Panc1 (cell line): ENCODE data around the gene SUN1. TPM values are rescaled to one million over a fixed set of nuclear protein-coding genes. Genes with fewer than 3 reads are reported as not detected.

Experiments used
- ATAC-seq: fragments of 200-7000 bp; cut with Tn5 transposase; 2 replicates; pipeline ENCODE4 v1.9.1; 2020; ENCODE audit warnings: mild to moderate bottlenecking, moderate library complexity
- BruUV-seq: library from RNA; stranded (reverse); fragments of 400-500 nt; replicated peaks from 2 replicates; lab custom pipeline; 2021; lab: Mats Ljungman, UMichigan
- CTCF ChIA-PET: fragments of 300-600 bp; sonication (Branson Sonifier 250); formaldehyde crosslinking; loops from one replicate; lab custom pipeline; 2022; ENCODE audit warnings: antibody characterized with exemption; lab: Charles Lee
- POLR2A ChIA-PET: fragments of 300-600 bp; sonication (Branson Sonifier 250); formaldehyde crosslinking; loops from one replicate; lab custom pipeline; 2022; ENCODE audit warnings: antibody characterized with exemption; lab: Charles Lee
- DNase-seq: peaks from one replicate; pipeline ENCODE4 v3.0.0-alpha.2; 2010; ENCODE audit warnings: low read depth, low spot score
- H3K27ac ChIP-seq: 2 replicates; pipeline ENCODE4 v1.5.1; 2011; ENCODE audit warnings: mild to moderate bottlenecking, low read length, inconsistent platforms
- H3K27me3 ChIP-seq: fragments of 200-500 bp; sonication (Bioruptor generic); 2 replicates; pipeline ENCODE4 v1.6.0; 2014; ENCODE audit warnings: low read length, inconsistent platforms; ENCODE audit not compliant: control insufficient read depth, insufficient read depth
- H3K36me3 ChIP-seq: fragments of 200-500 bp; sonication (Bioruptor generic); 2 replicates; pipeline ENCODE4 v1.5.1; 2014; ENCODE audit warnings: inconsistent platforms, mild to moderate bottlenecking, low read length, moderate library complexity; ENCODE audit not compliant: control insufficient read depth, insufficient read depth
- H3K4me1 ChIP-seq: 2 replicates; pipeline ENCODE4 v1.5.1; 2011; ENCODE audit warnings: inconsistent platforms, mild to moderate bottlenecking, low read length, moderate library complexity; ENCODE audit not compliant: control insufficient read depth, insufficient read depth
- H3K4me3 ChIP-seq, 2 experiments: 2 replicates each; pipeline ENCODE4 v1.5.1; 2011 to 2012; ENCODE audit warnings: low read depth in 2 of 2, low read length in 2 of 2, mild to moderate bottlenecking in 2 of 2, inconsistent platforms in 1 of 2, moderate library complexity in 1 of 2
- H3K9me3 ChIP-seq: fragments of 200-500 bp; sonication (Bioruptor generic); 2 replicates; pipeline ENCODE4 v1.5.1; 2014; ENCODE audit warnings: low read depth, mild to moderate bottlenecking, inconsistent platforms, low read length, moderate library complexity; ENCODE audit not compliant: control insufficient read depth, insufficient read depth
- POLR2AphosphoS5 ChIP-seq: IDR thresholded peaks from 2 replicates; pipeline ENCODE4 v1.6.1; 2012; ENCODE audit warnings: mild to moderate bottlenecking, low read depth, low read length, moderate library complexity
- REST ChIP-seq, 2 experiments: IDR thresholded peaks; 2 replicates each; pipeline ENCODE4 v1.6.1; 2011 to 2012; ENCODE audit warnings: low read depth in 2 of 2, control low read depth in 1 of 2, low read length in 1 of 2, mild to moderate bottlenecking in 1 of 2, moderate library complexity in 1 of 2; ENCODE audit not compliant: insufficient read depth in 1 of 2
- SIN3A ChIP-seq: IDR thresholded peaks from 2 replicates; pipeline ENCODE4 v1.6.1; 2012; ENCODE audit warnings: low read depth, mild to moderate bottlenecking, low read length, moderate library complexity, borderline replicate concordance; ENCODE audit not compliant: insufficient read depth
- TCF7L2 ChIP-seq: IDR thresholded peaks from 2 replicates; pipeline ENCODE4 v1.6.1; 2011; ENCODE audit warnings: mild to moderate bottlenecking, low read depth, low read length, inconsistent platforms
- in situ Hi-C: cut with HindIII; loops from 2 replicates; pipeline ENCODE4 v1.10.0; 2016; ENCODE audit warnings: low sequenced_read_pairs, low pct_unique_long_range_greater_than_20kb
- intact Hi-C: fragments of 100-400 bp; cut with micrococcal nuclease; formaldehyde crosslinking; loops from one replicate; pipeline ENCODE4 v1.10.0; 2022; ENCODE audit not compliant: unreplicated experiment
- total RNA-seq: library from RNA; stranded (reverse); gene quantifications from one replicate; pipeline ENCODE4 v1.2.1, GENCODE V29; 2021; ENCODE audit not compliant: unreplicated experiment
- TF ChIP-seq, protein P1 (sequence below): fragments of 450-650 bp; IDR thresholded peaks from 2 replicates; pipeline ENCODE4 v1.5.1; 2017; ENCODE audit warnings: mild to moderate bottlenecking

The SUN1 gene
- total RNA-seq, 1 experiment from 2014 or later, result 244 TPM

DNA sequence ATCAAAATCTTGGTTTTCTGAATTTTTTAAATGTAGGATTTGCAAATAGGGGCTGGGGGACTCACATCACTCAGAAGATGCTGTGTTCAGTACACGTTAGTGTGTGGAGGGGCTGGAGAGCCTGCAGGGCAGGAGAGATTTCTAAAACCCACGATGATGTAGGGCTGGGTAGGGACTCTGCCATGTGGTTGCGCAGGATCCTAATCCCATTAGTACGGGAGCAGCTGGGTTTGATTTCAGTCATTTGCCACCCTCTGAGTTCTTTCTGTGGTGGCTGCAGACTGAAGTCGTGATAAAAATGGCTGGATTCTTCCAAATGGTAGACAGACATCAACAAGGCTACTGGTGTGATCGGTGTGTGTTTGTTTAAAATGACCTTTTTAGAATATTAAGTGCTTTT, 29.9 kb downstream of the SUN1 start:
- DNase-seq (no peak), ATAC-seq (no peak)
- TF ChIP-seq TCF7L2, result no peak
- TF ChIP-seq SIN3A, result no peak
- TF ChIP-seq, protein P1, sequence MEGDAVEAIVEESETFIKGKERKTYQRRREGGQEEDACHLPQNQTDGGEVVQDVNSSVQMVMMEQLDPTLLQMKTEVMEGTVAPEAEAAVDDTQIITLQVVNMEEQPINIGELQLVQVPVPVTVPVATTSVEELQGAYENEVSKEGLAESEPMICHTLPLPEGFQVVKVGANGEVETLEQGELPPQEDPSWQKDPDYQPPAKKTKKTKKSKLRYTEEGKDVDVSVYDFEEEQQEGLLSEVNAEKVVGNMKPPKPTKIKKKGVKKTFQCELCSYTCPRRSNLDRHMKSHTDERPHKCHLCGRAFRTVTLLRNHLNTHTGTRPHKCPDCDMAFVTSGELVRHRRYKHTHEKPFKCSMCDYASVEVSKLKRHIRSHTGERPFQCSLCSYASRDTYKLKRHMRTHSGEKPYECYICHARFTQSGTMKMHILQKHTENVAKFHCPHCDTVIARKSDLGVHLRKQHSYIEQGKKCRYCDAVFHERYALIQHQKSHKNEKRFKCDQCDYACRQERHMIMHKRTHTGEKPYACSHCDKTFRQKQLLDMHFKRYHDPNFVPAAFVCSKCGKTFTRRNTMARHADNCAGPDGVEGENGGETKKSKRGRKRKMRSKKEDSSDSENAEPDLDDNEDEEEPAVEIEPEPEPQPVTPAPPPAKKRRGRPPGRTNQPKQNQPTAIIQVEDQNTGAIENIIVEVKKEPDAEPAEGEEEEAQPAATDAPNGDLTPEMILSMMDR, result no peak
- no peak for TF ChIP-seq REST (IDR thresholded peaks at IDR 0.05; ENCODE audit: insufficient read depth in 1 of 2, low read depth in 2 of 2, low read length in 1 of 2)
- no peak for TF ChIP-seq POLR2AphosphoS5
- intact Hi-C loops, result no loop called here
- Histone ChIP-seq H3K4me3 (no peak overlapping the region), H3K27me3 (no peaks in the 10 kb centered on the region), H3K27ac (no peak overlapping the region), H3K4me1 (no peaks in the 10 kb centered on the region), H3K36me3 (peaks cover 16% of the 10 kb centered on the region), H3K9me3 (no peaks in the 10 kb centered on the region)
- no TSS peak for BruUV-seq
- ChIA-PET CTCF (no interaction called here), POLR2A (no interaction called here)
- in situ Hi-C loops, result no loop called here

GRCh38 chr7:863106-863505, 30.8 kb downstream of the SUN1 start:
- no peak overlapping the region for H3K27ac ChIP-seq
- no peaks in the 10 kb centered on the region for H3K27me3 ChIP-seq
- H3K4me1 ChIP-seq, result no peaks in the 10 kb centered on the region
- no peaks in the 10 kb centered on the region for H3K9me3 ChIP-seq
- in situ Hi-C loops, result no loop called here
- H3K4me3 ChIP-seq, result no peak overlapping the region
- ChIA-PET POLR2A (interaction anchor here (0.7 kb wide), 1 partner anchor 49 kb away, joined by 3 read pairs; no protein-coding TSS in a partner anchor), CTCF (no interaction called here)
- ATAC-seq, result no peak
- DNase-seq, result no peak
- peaks cover 17% of the 10 kb centered on the region for H3K36me3 ChIP-seq
- BruUV-seq, result no TSS peak
- TF ChIP-seq, protein P1, result no peak
- no peak for TF ChIP-seq SIN3A
- TF ChIP-seq REST (IDR thresholded peaks at IDR 0.05; ENCODE audit: insufficient read depth in 1 of 2, low read depth in 2 of 2, low read length in 1 of 2), result no peak
- TF ChIP-seq POLR2AphosphoS5, result no peak
- TF ChIP-seq TCF7L2, result no peak
- intact Hi-C loops, result no loop called here
